ENCODE data around the gene EYA4. TPM values are rescaled to one million over a fixed set of nuclear protein-coding genes. Genes with fewer than 3 reads are reported as not detected.

The EYA4 gene
- total RNA-seq, 1 experiment from 2014 or later: not detected

DNA sequence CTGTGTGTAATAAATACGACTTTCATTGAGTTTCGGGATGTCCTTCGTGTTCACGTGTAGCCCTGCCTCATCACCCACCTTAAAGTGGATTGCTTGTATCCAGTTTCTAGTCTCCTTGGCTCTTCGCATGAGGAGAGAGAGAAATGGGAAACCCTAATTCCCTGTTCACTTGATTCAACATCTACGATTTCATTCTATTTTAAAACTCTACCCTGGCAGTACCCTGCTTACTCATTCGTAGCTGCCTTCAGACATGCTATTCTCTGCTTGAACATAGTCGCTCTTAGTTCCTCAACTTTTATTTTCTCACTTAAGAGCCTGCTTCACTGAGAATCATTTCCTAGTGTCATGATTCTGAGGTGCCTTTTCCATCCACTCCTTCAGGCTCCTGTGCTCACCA, 163.6 kb downstream of the EYA4 start:
- intact Hi-C loops (cut with micrococcal nuclease; ENCODE audit: unreplicated experiment): no loop called here
- TF ChIP-seq SIN3A (IDR thresholded peaks at IDR 0.05; ENCODE audit: borderline replicate concordance, insufficient read depth, low read depth, low read length) (no peak), POLR2AphosphoS5 (IDR thresholded peaks at IDR 0.05; ENCODE audit: low read depth, low read length) (no peak), TCF7L2 (IDR thresholded peaks at IDR 0.05; ENCODE audit: low read depth, low read length) (no peak)
- TF ChIP-seq, protein P1, sequence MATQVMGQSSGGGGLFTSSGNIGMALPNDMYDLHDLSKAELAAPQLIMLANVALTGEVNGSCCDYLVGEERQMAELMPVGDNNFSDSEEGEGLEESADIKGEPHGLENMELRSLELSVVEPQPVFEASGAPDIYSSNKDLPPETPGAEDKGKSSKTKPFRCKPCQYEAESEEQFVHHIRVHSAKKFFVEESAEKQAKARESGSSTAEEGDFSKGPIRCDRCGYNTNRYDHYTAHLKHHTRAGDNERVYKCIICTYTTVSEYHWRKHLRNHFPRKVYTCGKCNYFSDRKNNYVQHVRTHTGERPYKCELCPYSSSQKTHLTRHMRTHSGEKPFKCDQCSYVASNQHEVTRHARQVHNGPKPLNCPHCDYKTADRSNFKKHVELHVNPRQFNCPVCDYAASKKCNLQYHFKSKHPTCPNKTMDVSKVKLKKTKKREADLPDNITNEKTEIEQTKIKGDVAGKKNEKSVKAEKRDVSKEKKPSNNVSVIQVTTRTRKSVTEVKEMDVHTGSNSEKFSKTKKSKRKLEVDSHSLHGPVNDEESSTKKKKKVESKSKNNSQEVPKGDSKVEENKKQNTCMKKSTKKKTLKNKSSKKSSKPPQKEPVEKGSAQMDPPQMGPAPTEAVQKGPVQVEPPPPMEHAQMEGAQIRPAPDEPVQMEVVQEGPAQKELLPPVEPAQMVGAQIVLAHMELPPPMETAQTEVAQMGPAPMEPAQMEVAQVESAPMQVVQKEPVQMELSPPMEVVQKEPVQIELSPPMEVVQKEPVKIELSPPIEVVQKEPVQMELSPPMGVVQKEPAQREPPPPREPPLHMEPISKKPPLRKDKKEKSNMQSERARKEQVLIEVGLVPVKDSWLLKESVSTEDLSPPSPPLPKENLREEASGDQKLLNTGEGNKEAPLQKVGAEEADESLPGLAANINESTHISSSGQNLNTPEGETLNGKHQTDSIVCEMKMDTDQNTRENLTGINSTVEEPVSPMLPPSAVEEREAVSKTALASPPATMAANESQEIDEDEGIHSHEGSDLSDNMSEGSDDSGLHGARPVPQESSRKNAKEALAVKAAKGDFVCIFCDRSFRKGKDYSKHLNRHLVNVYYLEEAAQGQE (IDR thresholded peaks at IDR 0.05; ENCODE audit: insufficient read depth in 1 of 2, low read depth in 2 of 2, low read length in 1 of 2): no peak
- TF ChIP-seq, protein P2, sequence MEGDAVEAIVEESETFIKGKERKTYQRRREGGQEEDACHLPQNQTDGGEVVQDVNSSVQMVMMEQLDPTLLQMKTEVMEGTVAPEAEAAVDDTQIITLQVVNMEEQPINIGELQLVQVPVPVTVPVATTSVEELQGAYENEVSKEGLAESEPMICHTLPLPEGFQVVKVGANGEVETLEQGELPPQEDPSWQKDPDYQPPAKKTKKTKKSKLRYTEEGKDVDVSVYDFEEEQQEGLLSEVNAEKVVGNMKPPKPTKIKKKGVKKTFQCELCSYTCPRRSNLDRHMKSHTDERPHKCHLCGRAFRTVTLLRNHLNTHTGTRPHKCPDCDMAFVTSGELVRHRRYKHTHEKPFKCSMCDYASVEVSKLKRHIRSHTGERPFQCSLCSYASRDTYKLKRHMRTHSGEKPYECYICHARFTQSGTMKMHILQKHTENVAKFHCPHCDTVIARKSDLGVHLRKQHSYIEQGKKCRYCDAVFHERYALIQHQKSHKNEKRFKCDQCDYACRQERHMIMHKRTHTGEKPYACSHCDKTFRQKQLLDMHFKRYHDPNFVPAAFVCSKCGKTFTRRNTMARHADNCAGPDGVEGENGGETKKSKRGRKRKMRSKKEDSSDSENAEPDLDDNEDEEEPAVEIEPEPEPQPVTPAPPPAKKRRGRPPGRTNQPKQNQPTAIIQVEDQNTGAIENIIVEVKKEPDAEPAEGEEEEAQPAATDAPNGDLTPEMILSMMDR (IDR thresholded peaks at IDR 0.05): no peak
- no peak for ATAC-seq
- no peaks in the 10 kb centered on the region for H3K27me3 ChIP-seq (ENCODE audit: control insufficient read depth, insufficient read depth, low read length)
- ChIA-PET CTCF (no interaction called here), POLR2A (no interaction called here)
- no peaks in the 10 kb centered on the region for H3K9me3 ChIP-seq (ENCODE audit: control insufficient read depth, insufficient read depth, low read depth, low read length)
- no peak overlapping the region for H3K27ac ChIP-seq (ENCODE audit: low read length)
- in situ Hi-C loops (cut with HindIII; ENCODE audit: low pct_unique_long_range_greater_than_20kb, low sequenced_read_pairs): no loop called here
- no TSS peak for BruUV-seq (replicated peaks)
- DNase-seq (ENCODE audit: low read depth, low spot score): no peak
- H3K36me3 ChIP-seq (ENCODE audit: control insufficient read depth, insufficient read depth, low read length): no peaks in the 10 kb centered on the region
- no peak overlapping the region for H3K4me3 ChIP-seq (ENCODE audit: low read depth in 2 of 2, low read length in 2 of 2)
- H3K4me1 ChIP-seq (ENCODE audit: control insufficient read depth, insufficient read depth, low read length): no peaks in the 10 kb centered on the region

DNA sequence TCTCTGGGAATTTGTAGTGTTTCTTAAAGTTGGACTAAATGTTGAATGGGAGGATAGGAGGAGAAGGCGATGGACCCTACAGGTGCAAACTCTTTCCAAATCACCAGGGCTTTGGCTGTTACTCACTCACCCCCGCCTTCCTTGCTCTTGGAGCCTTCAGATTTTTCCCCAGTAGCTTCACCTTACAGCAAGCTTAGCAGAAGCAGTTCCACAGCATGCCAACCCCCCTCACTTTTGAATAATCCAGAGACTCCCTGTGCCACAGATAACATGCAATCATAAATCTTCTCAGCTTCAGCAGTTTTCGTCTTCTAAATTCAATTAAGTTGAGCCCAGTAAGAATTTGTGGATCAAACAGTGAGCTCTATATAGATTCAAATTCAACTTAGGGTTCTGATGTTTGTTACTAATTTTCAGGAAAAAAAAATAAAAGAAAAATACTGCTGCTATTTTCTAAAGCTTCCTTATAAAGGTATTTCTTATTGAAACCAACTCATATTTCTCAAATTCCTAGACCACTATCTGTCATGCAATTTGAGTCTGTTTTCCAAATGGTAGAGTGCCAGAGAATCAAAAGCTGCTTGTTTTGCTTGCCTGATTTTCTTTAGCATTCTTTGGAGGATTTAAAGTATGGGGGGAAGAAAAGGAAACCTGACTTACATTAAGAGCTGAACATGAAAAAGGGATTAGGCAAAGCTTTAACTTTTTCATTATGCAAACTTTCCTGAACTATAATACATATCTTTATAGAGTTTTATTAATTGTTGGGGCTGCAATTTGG, 166.4 kb downstream of the EYA4 start:
- DNase-seq (ENCODE audit: low read depth, low spot score) (no peak), ATAC-seq (no peak)
- Histone ChIP-seq H3K4me3 (ENCODE audit: low read depth in 2 of 2, low read length in 2 of 2) (no peak overlapping the region), H3K36me3 (ENCODE audit: control insufficient read depth, insufficient read depth, low read length) (no peaks in the 10 kb centered on the region), H3K9me3 (ENCODE audit: control insufficient read depth, insufficient read depth, low read depth, low read length) (no peaks in the 10 kb centered on the region), H3K4me1 (ENCODE audit: control insufficient read depth, insufficient read depth, low read length) (no peaks in the 10 kb centered on the region), H3K27me3 (ENCODE audit: control insufficient read depth, insufficient read depth, low read length) (no peaks in the 10 kb centered on the region), H3K27ac (ENCODE audit: low read length) (no peak overlapping the region)
- in situ Hi-C loops (cut with HindIII; ENCODE audit: low pct_unique_long_range_greater_than_20kb, low sequenced_read_pairs): no loop called here
- no TSS peak for BruUV-seq (replicated peaks)
- TF ChIP-seq, protein P1 (IDR thresholded peaks at IDR 0.05; ENCODE audit: insufficient read depth in 1 of 2, low read depth in 2 of 2, low read length in 1 of 2): no peak
- TF ChIP-seq POLR2AphosphoS5 (IDR thresholded peaks at IDR 0.05; ENCODE audit: low read depth, low read length): no peak
- no peak for TF ChIP-seq TCF7L2 (IDR thresholded peaks at IDR 0.05; ENCODE audit: low read depth, low read length)
- no peak for TF ChIP-seq SIN3A (IDR thresholded peaks at IDR 0.05; ENCODE audit: borderline replicate concordance, insufficient read depth, low read depth, low read length)
- TF ChIP-seq, protein P2 (IDR thresholded peaks at IDR 0.05): no peak
- intact Hi-C loops (cut with micrococcal nuclease; ENCODE audit: unreplicated experiment): no loop called here
- POLR2A ChIA-PET: no interaction called here
- CTCF ChIA-PET: no interaction called here

Data from Panc1 (cell line).